Measurements from ENCODE around the gene ATXN2L.

- TF ChIP-seq CTCF (IDR thresholded peaks at IDR 0.05; ENCODE audit: poor library complexity), result no peak
- no peak for TF ChIP-seq EZH2phosphoT487 (IDR thresholded peaks at IDR 0.05; ENCODE audit: low read depth, severe bottlenecking, unreplicated experiment)
- TF ChIP-seq EZH2 (IDR thresholded peaks at IDR 0.05; ENCODE audit: borderline replicate concordance), result no peak
These were observed 56.6 kb downstream of the ATXN2L start for GRCh38 chr16:28879261-28879840.
